Coronary artery (tissue), 2 donors: ENCODE data around the gene OVCA2.
A peak's percentile ranks its signal among the peaks of the same experiment; 100 is the strongest.

Experiments
- DNase-seq: peaks from one replicate; pipeline ENCODE4 v3.0.0-alpha.2; 2017; ENCODE audit warnings: low spot score
- H3K27ac ChIP-seq, 2 donors: fragments of 200-600 bp; sonication (generic); one replicate each; pipeline ENCODE4 v1.5.1; 2016 to 2019
- H3K4me3 ChIP-seq: fragments of 200-600 bp; sonication (generic); 2 replicates; pipeline ENCODE4 v1.5.1; 2016; ENCODE audit warnings: mild to moderate bottlenecking, moderate library complexity
- CTCF ChIP-seq: fragments of 200-600 bp; sonication (generic); IDR thresholded peaks from one replicate; pipeline ENCODE4 v1.5.1; 2019; ENCODE audit warnings: antibody characterized with exemption

The OVCA2 gene

GRCh38 chr17:2090210-2090641 lies 48.4 kb downstream of the OVCA2 start:
- TF ChIP-seq CTCF: no peak
- Histone ChIP-seq H3K4me3 (no peak overlapping the region), H3K27ac (peak overlapping the region; percentile 46 to 86)
- DNase-seq: no peak

- no peak for TF ChIP-seq CTCF
- no peak overlapping the region for H3K4me3 ChIP-seq
- peak overlapping the region in 1 of 2 donors; percentile 62 for H3K27ac ChIP-seq
- no peak for DNase-seq
Measured at GRCh38 chr17:2090804-2091534, 49.1 kb downstream of the OVCA2 start.

- no peak for DNase-seq
- H3K27ac ChIP-seq: peak overlapping the region in 1 of 2 donors; percentile 12
- no peak for TF ChIP-seq CTCF
- no peak overlapping the region for H3K4me3 ChIP-seq
Measured at GRCh38 chr17:2092253-2092652, 50.4 kb downstream of the OVCA2 start.
